Neuronal stem cell (in vitro differentiated cells): ENCODE results near the gene STIM1.

Experiments used
- DNase-seq: peaks from one replicate; pipeline ENCODE4 v3.0.0-alpha.2; 2013; ENCODE audit warnings: low spot score
- H2AFZ ChIP-seq: one replicate; pipeline ENCODE4 v1.6.1; 2013; ENCODE audit warnings: mild to moderate bottlenecking, low read length, inconsistent platforms
- H2AK5ac ChIP-seq: 2 replicates; pipeline ENCODE4 v1.6.1; 2013; ENCODE audit warnings: low read depth, mild to moderate bottlenecking, inconsistent platforms, low read length, moderate library complexity, mixed read lengths
- H2BK120ac ChIP-seq: 2 replicates; pipeline ENCODE4 v1.6.1; 2013; ENCODE audit warnings: low read depth, mild to moderate bottlenecking, inconsistent platforms, low read length, moderate library complexity, mixed read lengths
- H2BK12ac ChIP-seq: one replicate; pipeline ENCODE4 v1.6.1; 2013; ENCODE audit warnings: low read length, inconsistent platforms
- H2BK15ac ChIP-seq: 2 replicates; pipeline ENCODE4 v1.6.1; 2013; ENCODE audit warnings: mild to moderate bottlenecking, low read length, inconsistent platforms, mixed read lengths
- H2BK5ac ChIP-seq: one replicate; pipeline ENCODE4 v1.6.1; 2013; ENCODE audit warnings: inconsistent platforms, mild to moderate bottlenecking, low read length, moderate library complexity
- H3K14ac ChIP-seq: one replicate; pipeline ENCODE4 v1.6.1; 2013; ENCODE audit warnings: low read length, inconsistent platforms
- H3K18ac ChIP-seq: 2 replicates; pipeline ENCODE4 v1.6.1; 2013; ENCODE audit warnings: low read length, inconsistent platforms
- H3K23ac ChIP-seq: 2 replicates; pipeline ENCODE4 v1.6.1; 2013; ENCODE audit warnings: low read depth, mild to moderate bottlenecking, mixed read lengths, low read length, inconsistent platforms; ENCODE audit not compliant: poor library complexity
- H3K27ac ChIP-seq: replicated peaks from 3 replicates; pipeline ENCODE4 v1.5.1; 2013; ENCODE audit warnings: low read length, inconsistent platforms
- H3K27me3 ChIP-seq, 3 experiments: 2 replicates each; pipeline ENCODE4 v1.6.1; 2013; ENCODE audit warnings: low read length in 3 of 3, mild to moderate bottlenecking in 2 of 3, inconsistent platforms in 1 of 3, low read depth in 1 of 3, mixed read lengths in 1 of 3, moderate library complexity in 1 of 3; ENCODE audit not compliant: control insufficient read depth in 3 of 3, insufficient read depth in 3 of 3
- H3K36me3 ChIP-seq, 2 donors: replicated peaks in 1 of 2; 2 replicates each; pipeline ENCODE4 v1.6.1; 2013; ENCODE audit warnings: low read length in 2 of 2; ENCODE audit not compliant: control insufficient read depth in 2 of 2, insufficient read depth in 2 of 2
- H3K4ac ChIP-seq: 2 replicates; pipeline ENCODE4 v1.6.1; 2013; ENCODE audit warnings: inconsistent platforms, mild to moderate bottlenecking, low read length, moderate library complexity
- H3K4me1 ChIP-seq, 2 donors: 1 replicate in 1 of 2; 2 replicates in 1 of 2; pipeline ENCODE4 v1.6.1; 2013; ENCODE audit warnings: low read length in 2 of 2, low read depth in 1 of 2; ENCODE audit not compliant: control insufficient read depth in 2 of 2, insufficient read depth in 1 of 2
- H3K4me2 ChIP-seq: one replicate; pipeline ENCODE4 v1.6.1; 2013; ENCODE audit warnings: mild to moderate bottlenecking, low read length, inconsistent platforms; ENCODE audit not compliant: insufficient read depth, poor library complexity, severe bottlenecking
- H3K4me3 ChIP-seq, 2 donors: 2 replicates each; pipeline ENCODE4 v1.5.1; 2013; ENCODE audit warnings: low read length in 2 of 2, mild to moderate bottlenecking in 2 of 2, inconsistent platforms in 1 of 2, moderate library complexity in 1 of 2
- H3K79me1 ChIP-seq: one replicate; pipeline ENCODE4 v1.6.1; 2013; ENCODE audit warnings: low read depth, mild to moderate bottlenecking, inconsistent platforms, low read length, moderate library complexity
- H3K9ac ChIP-seq: one replicate; pipeline ENCODE4 v1.6.1; 2013; ENCODE audit warnings: mild to moderate bottlenecking, low read depth, low read length, inconsistent platforms; ENCODE audit not compliant: poor library complexity
- H3K9me3 ChIP-seq, 2 donors: replicated peaks in 1 of 2; 2 replicates each; pipeline versions ENCODE3 to v1.6.1; 2013; ENCODE audit warnings: low read length in 2 of 2, mild to moderate bottlenecking in 2 of 2, inconsistent platforms in 1 of 2, low read depth in 1 of 2, mixed read lengths in 1 of 2, moderate library complexity in 1 of 2; ENCODE audit not compliant: control insufficient read depth in 2 of 2, insufficient read depth in 1 of 2
- H4K8ac ChIP-seq: one replicate; pipeline ENCODE4 v1.6.1; 2013; ENCODE audit warnings: low read depth, mild to moderate bottlenecking, inconsistent platforms, low read length, moderate library complexity
- H4K91ac ChIP-seq: one replicate; pipeline ENCODE4 v1.6.1; 2013; ENCODE audit warnings: low read length, low read depth, mild to moderate bottlenecking, inconsistent platforms; ENCODE audit not compliant: poor library complexity
- WGBS, 2 donors: extraction: QIAGEN DNeasy Blood & Tissue Kit; methylation state at CpG; one replicate each; pipeline ENCODE4 v1.1.7; 2013; ENCODE audit warnings: missing lambda C conversion rate in 2 of 2, mixed read lengths in 1 of 2; ENCODE audit not compliant: insufficient read length in 2 of 2, insufficient replicate concordance in 1 of 2; ENCODE audit errors: extremely low coverage in 2 of 2; 5-methylcytosine and 5-hydroxymethylcytosine counted together

Gene STIM1

DNA sequence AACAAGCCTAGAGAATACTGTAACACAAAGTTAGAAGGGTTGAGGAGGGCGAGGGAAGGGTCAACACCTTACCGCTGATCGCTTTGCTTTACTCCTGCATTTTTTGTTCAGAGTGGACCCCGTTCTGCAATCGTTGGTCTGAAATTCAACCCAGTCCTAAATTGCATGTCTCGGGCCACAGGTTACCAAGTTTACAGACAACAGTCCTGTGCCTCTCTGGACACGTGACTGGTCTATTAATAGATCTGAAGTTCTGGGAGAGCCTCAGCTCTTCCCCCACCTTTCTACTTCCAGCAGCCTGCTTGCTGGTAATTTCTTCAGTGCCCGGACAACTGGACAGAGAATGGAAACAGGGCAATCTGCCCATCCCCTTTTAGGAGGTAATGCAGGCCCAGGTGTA is 74.2 kb downstream of the STIM1 start:
- Histone ChIP-seq H3K27ac (no peak overlapping the region), H3K4me2 (no peak overlapping the region), H2AFZ (no peak overlapping the region), H3K4me1 (no peaks in the 10 kb centered on the region), H3K4ac (no peak overlapping the region), H3K14ac (no peak overlapping the region), H2BK5ac (no peak overlapping the region), H3K79me1 (no peaks in the 10 kb centered on the region), H2AK5ac (no peak overlapping the region), H2BK120ac (no peak overlapping the region), H4K8ac (peak overlapping the region; percentile 29), H2BK15ac (no peak overlapping the region), H3K9me3 (no peaks in the 10 kb centered on the region), H3K18ac (no peak overlapping the region), H3K27me3 (no peaks in the 10 kb centered on the region), H3K9ac (no peak overlapping the region), H3K23ac (no peak overlapping the region), H2BK12ac (no peak overlapping the region), H3K36me3 (no peaks in the 10 kb centered on the region), H3K4me3 (no peak overlapping the region), H4K91ac (no peak overlapping the region)
- WGBS, 2 donors: no CpG with 5 or more reads among the region's 8 CpGs
- DNase-seq: no peak

DNA sequence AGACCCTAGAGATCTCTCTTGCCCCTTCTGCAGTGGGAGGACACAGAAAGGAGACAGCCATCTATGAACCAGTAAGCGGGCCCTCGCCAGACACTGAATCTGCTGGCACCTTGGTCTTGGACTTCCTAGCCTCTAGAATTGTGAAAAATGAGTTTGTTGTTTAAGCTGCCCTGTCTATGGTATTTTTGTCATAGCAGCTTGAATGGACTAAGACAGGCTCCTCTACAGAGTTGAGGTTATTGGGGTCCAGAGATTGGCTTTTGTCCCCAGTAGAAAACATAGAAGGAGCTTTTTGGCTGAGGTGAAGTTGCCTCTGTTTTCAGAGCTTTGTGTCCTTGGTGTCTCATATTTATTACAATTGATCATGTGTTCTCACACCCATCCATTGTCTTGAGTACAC is 77.2 kb downstream of the STIM1 start:
- H3K4me3 ChIP-seq: no peak overlapping the region
- H2AK5ac ChIP-seq: no peak overlapping the region
- no peaks in the 10 kb centered on the region for H3K27me3 ChIP-seq
- no peak overlapping the region for H3K18ac ChIP-seq
- H3K14ac ChIP-seq: no peak overlapping the region
- no peak overlapping the region for H3K9ac ChIP-seq
- no CpG with 5 or more reads among the region's 2 CpGs for WGBS, 2 donors
- DNase-seq: no peak
- H3K27ac ChIP-seq: no peak overlapping the region
- H2AFZ ChIP-seq: no peak overlapping the region
- no peak overlapping the region for H2BK5ac ChIP-seq
- H2BK120ac ChIP-seq: no peak overlapping the region
- no peak overlapping the region for H4K91ac ChIP-seq
- H2BK12ac ChIP-seq: no peak overlapping the region
- no peaks in the 10 kb centered on the region for H3K9me3 ChIP-seq
- no peaks in the 10 kb centered on the region for H3K36me3 ChIP-seq
- no peak overlapping the region for H2BK15ac ChIP-seq
- H3K4me2 ChIP-seq: no peak overlapping the region
- H3K4me1 ChIP-seq: no peaks in the 10 kb centered on the region
- H3K4ac ChIP-seq: no peak overlapping the region
- H3K79me1 ChIP-seq: no peaks in the 10 kb centered on the region
- no peak overlapping the region for H4K8ac ChIP-seq
- H3K23ac ChIP-seq: no peak overlapping the region

- Histone ChIP-seq H2AK5ac (no peak overlapping the region), H3K27ac (no peak overlapping the region), H3K79me1 (no peaks in the 10 kb centered on the region), H2BK12ac (no peak overlapping the region), H3K9ac (no peak overlapping the region), H3K4me1 (no peaks in the 10 kb centered on the region), H3K14ac (no peak overlapping the region), H3K23ac (no peak overlapping the region), H2AFZ (no peak overlapping the region), H3K27me3 (no peaks in the 10 kb centered on the region), H3K36me3 (no peaks in the 10 kb centered on the region), H3K4me3 (no peak overlapping the region), H3K9me3 (no peaks in the 10 kb centered on the region), H3K18ac (no peak overlapping the region), H2BK120ac (no peak overlapping the region), H3K4ac (no peak overlapping the region), H4K8ac (no peak overlapping the region), H2BK15ac (no peak overlapping the region), H3K4me2 (no peak overlapping the region), H4K91ac (no peak overlapping the region), H2BK5ac (no peak overlapping the region)
- no CpG with 5 or more reads among the region's 1 CpG for WGBS, 2 donors
- no peak for DNase-seq
These were observed 77.7 kb downstream of the STIM1 start for GRCh38 chr11:3933165-3933628.

- Histone ChIP-seq H3K36me3 (no peaks in the 10 kb centered on the region), H2BK15ac (no peak overlapping the region), H2AFZ (no peak overlapping the region), H2AK5ac (no peak overlapping the region), H3K4me3 (no peak overlapping the region), H3K27ac (no peak overlapping the region), H3K23ac (no peak overlapping the region), H3K4ac (no peak overlapping the region), H3K79me1 (no peaks in the 10 kb centered on the region), H3K18ac (no peak overlapping the region), H2BK12ac (no peak overlapping the region), H3K9ac (no peak overlapping the region), H3K14ac (no peak overlapping the region), H4K8ac (no peak overlapping the region), H2BK5ac (no peak overlapping the region), H3K4me1 (no peaks in the 10 kb centered on the region), H3K4me2 (no peak overlapping the region), H4K91ac (no peak overlapping the region), H3K9me3 (no peaks in the 10 kb centered on the region), H3K27me3 (no peaks in the 10 kb centered on the region), H2BK120ac (no peak overlapping the region)
- no CpG with 5 or more reads among the region's 1 CpG for WGBS, 2 donors
- DNase-seq: no peak
These were observed 79.2 kb downstream of the STIM1 start for GRCh38 chr11:3934658-3935057.
